Type B pancreatic cell (in vitro differentiated cells): ENCODE data around the gene TACR1. TPM values are rescaled to one million over a fixed set of nuclear protein-coding genes. Genes with fewer than 3 reads are reported as not detected.

Experiments used
- DNase-seq: peaks from one replicate; pipeline ENCODE4 v3.0.0; 2021; ENCODE audit warnings: mixed read lengths; ENCODE audit not compliant: unreplicated experiment; ENCODE audit errors: extremely low spot score
- H3K27ac Mint-ChIP-seq: 2 replicates; pipeline ENCODE4 v1.8.0; 2021; ENCODE audit warnings: mild to moderate bottlenecking, mixed read lengths
- H3K27me3 Mint-ChIP-seq: 2 replicates; pipeline ENCODE4 v1.8.0; 2021; ENCODE audit warnings: mixed read lengths
- H3K36me3 Mint-ChIP-seq: 2 replicates; pipeline ENCODE4 v1.8.0; 2021; ENCODE audit warnings: mixed read lengths
- H3K4me1 Mint-ChIP-seq: one replicate; pipeline ENCODE4 v1.8.0; 2021; ENCODE audit warnings: mixed read lengths; ENCODE audit not compliant: unreplicated experiment
- H3K4me3 Mint-ChIP-seq: 2 replicates; pipeline ENCODE4 v1.8.0; 2021; ENCODE audit warnings: mild to moderate bottlenecking, mixed read lengths
- H3K9me3 Mint-ChIP-seq: 2 replicates; pipeline ENCODE4 v1.8.0; 2021; ENCODE audit warnings: mixed read lengths
- total RNA-seq: library from RNA; stranded (reverse); gene quantifications from 2 replicates; pipeline ENCODE4 v1.2.1, GENCODE V29; 2021; ENCODE audit warnings: low replicate concordance
- TF ChIP-seq, protein P1 (sequence below): fragments of 200-600 bp; sonication (generic); conservative IDR thresholded peaks from 2 replicates; pipeline ENCODE4 v1.5.0; 2021; ENCODE audit warnings: antibody characterized with exemption, mild to moderate bottlenecking

Gene TACR1
- total RNA-seq, 1 donor from 2014 or later: 1.5 TPM

GRCh38 chr2:75031906-75032803, 167.2 kb downstream of the TACR1 start:
- Mint-ChIP-seq H3K27ac (no peak overlapping the region), H3K4me1 (no peaks in the 10 kb centered on the region), H3K36me3 (no peaks in the 10 kb centered on the region), H3K27me3 (no peaks in the 10 kb centered on the region), H3K9me3 (no peaks in the 10 kb centered on the region), H3K4me3 (no peak overlapping the region)
- DNase-seq: no peak
- TF ChIP-seq, protein P1, sequence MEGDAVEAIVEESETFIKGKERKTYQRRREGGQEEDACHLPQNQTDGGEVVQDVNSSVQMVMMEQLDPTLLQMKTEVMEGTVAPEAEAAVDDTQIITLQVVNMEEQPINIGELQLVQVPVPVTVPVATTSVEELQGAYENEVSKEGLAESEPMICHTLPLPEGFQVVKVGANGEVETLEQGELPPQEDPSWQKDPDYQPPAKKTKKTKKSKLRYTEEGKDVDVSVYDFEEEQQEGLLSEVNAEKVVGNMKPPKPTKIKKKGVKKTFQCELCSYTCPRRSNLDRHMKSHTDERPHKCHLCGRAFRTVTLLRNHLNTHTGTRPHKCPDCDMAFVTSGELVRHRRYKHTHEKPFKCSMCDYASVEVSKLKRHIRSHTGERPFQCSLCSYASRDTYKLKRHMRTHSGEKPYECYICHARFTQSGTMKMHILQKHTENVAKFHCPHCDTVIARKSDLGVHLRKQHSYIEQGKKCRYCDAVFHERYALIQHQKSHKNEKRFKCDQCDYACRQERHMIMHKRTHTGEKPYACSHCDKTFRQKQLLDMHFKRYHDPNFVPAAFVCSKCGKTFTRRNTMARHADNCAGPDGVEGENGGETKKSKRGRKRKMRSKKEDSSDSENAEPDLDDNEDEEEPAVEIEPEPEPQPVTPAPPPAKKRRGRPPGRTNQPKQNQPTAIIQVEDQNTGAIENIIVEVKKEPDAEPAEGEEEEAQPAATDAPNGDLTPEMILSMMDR: no peak

DNA sequence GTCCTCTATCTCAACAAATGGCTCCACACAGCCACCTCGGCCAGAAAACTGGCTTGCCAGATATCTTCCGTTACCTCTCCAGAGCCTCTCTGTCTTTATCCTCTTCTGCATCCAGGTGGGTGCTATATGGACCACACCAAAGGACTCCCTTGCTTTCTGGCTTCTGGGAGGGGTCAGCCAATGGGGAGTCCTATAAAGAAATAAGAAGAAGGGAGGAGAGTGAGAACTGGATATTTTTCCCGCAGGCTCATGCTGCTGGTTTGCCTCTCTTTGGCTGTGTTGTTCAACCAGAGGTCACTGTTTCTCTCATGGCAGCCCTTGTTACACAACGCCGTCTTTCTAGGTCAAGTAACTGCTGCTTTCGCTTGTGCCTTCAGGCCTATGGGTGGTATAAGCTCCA, 168.1 kb downstream of the TACR1 start:
- H3K27ac Mint-ChIP-seq: no peak overlapping the region
- TF ChIP-seq, protein P1: no peak
- H3K4me3 Mint-ChIP-seq: no peak overlapping the region
- H3K9me3 Mint-ChIP-seq: no peaks in the 10 kb centered on the region
- no peaks in the 10 kb centered on the region for H3K27me3 Mint-ChIP-seq
- H3K4me1 Mint-ChIP-seq: no peaks in the 10 kb centered on the region
- H3K36me3 Mint-ChIP-seq: no peaks in the 10 kb centered on the region
- no peak for DNase-seq

GRCh38 chr2:75030218-75031009, 168.9 kb downstream of the TACR1 start:
- no peaks in the 10 kb centered on the region for H3K27me3 Mint-ChIP-seq
- H3K4me1 Mint-ChIP-seq: no peaks in the 10 kb centered on the region
- H3K4me3 Mint-ChIP-seq: no peak overlapping the region
- TF ChIP-seq, protein P1: no peak
- no peak for DNase-seq
- H3K36me3 Mint-ChIP-seq: no peaks in the 10 kb centered on the region
- no peaks in the 10 kb centered on the region for H3K9me3 Mint-ChIP-seq
- H3K27ac Mint-ChIP-seq: no peak overlapping the region

GRCh38 chr2:75027886-75028285, 171.4 kb downstream of the TACR1 start:
- Mint-ChIP-seq H3K36me3 (no peaks in the 10 kb centered on the region), H3K27ac (no peak overlapping the region), H3K4me1 (no peaks in the 10 kb centered on the region), H3K9me3 (no peaks in the 10 kb centered on the region), H3K4me3 (no peak overlapping the region), H3K27me3 (no peaks in the 10 kb centered on the region)
- TF ChIP-seq, protein P1: no peak
- DNase-seq: no peak

- H3K27ac Mint-ChIP-seq: no peak overlapping the region
- TF ChIP-seq, protein P1: no peak
- DNase-seq: no peak
- H3K9me3 Mint-ChIP-seq: no peaks in the 10 kb centered on the region
- H3K36me3 Mint-ChIP-seq: no peaks in the 10 kb centered on the region
- no peaks in the 10 kb centered on the region for H3K27me3 Mint-ChIP-seq
- H3K4me3 Mint-ChIP-seq: no peak overlapping the region
- H3K4me1 Mint-ChIP-seq: no peaks in the 10 kb centered on the region
These were observed 173.5 kb downstream of the TACR1 start for GRCh38 chr2:75025633-75026380.
